Progenitor cell of endocrine pancreas (in vitro differentiated cells): Measurements from ENCODE around the gene PDE5A. TPM values are rescaled to one million over a fixed set of nuclear protein-coding genes. Genes with fewer than 3 reads are reported as not detected.

ENCODE experiments used
- DNase-seq: peaks from one replicate; pipeline ENCODE4 v3.0.0; 2021; ENCODE audit warnings: low spot score; ENCODE audit not compliant: unreplicated experiment
- H3K27ac Mint-ChIP-seq: 2 replicates; pipeline ENCODE4 v1.8.0; 2021; ENCODE audit warnings: mild to moderate bottlenecking, moderate library complexity, mixed read lengths
- H3K27me3 Mint-ChIP-seq: 2 replicates; pipeline ENCODE4 v1.8.0; 2021; ENCODE audit warnings: mixed read lengths
- H3K36me3 Mint-ChIP-seq: 2 replicates; pipeline ENCODE4 v1.8.0; 2022; ENCODE audit warnings: mixed read lengths; ENCODE audit not compliant: insufficient read depth
- H3K4me1 Mint-ChIP-seq: 2 replicates; pipeline ENCODE4 v1.8.0; 2021; ENCODE audit warnings: low read depth, mixed read lengths
- H3K4me3 Mint-ChIP-seq: 2 replicates; pipeline ENCODE4 v1.8.0; 2021; ENCODE audit warnings: low read depth, mild to moderate bottlenecking, moderate library complexity, mixed read lengths
- H3K9me3 Mint-ChIP-seq: 2 replicates; pipeline ENCODE4 v1.8.0; 2021; ENCODE audit warnings: low read depth, mixed read lengths
- total RNA-seq: library from RNA; stranded (reverse); gene quantifications from 2 replicates; pipeline ENCODE4 v1.2.1, GENCODE V29; 2021
- TF ChIP-seq, protein P1 (sequence below): fragments of 200-600 bp; sonication (generic); IDR thresholded peaks from one replicate; pipeline ENCODE4 v1.5.0; 2021; ENCODE audit warnings: antibody characterized with exemption, mild to moderate bottlenecking; ENCODE audit not compliant: unreplicated experiment

PDE5A gene
- total RNA-seq, 1 donor from 2014 or later: 44.6 TPM

DNA sequence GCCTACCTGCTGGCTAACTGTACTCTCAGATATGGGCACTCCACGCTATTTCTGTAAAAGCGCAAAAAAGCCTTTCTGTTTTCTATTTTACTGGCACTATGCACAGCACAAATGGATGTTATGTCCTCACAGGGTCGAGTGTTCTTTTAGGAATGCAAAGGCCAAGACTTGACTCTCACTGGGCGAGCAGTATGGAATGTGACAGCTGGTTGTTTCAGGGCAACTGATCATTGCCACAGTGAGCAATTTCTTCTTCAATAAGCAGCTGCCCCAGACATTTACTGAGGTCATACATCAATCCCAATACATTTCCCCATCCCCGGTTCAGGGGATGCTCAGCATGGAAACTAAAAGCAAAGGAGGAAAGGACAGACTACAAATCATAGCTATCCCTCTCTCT lies 58.2 kb downstream of the PDE5A start:
- H3K4me1 Mint-ChIP-seq: no peaks in the 10 kb centered on the region
- H3K27me3 Mint-ChIP-seq: no peaks in the 10 kb centered on the region
- H3K4me3 Mint-ChIP-seq: no peak overlapping the region
- H3K9me3 Mint-ChIP-seq: peaks cover 9% of the 10 kb centered on the region
- H3K36me3 Mint-ChIP-seq: peaks cover 19% of the 10 kb centered on the region
- TF ChIP-seq, protein P1, sequence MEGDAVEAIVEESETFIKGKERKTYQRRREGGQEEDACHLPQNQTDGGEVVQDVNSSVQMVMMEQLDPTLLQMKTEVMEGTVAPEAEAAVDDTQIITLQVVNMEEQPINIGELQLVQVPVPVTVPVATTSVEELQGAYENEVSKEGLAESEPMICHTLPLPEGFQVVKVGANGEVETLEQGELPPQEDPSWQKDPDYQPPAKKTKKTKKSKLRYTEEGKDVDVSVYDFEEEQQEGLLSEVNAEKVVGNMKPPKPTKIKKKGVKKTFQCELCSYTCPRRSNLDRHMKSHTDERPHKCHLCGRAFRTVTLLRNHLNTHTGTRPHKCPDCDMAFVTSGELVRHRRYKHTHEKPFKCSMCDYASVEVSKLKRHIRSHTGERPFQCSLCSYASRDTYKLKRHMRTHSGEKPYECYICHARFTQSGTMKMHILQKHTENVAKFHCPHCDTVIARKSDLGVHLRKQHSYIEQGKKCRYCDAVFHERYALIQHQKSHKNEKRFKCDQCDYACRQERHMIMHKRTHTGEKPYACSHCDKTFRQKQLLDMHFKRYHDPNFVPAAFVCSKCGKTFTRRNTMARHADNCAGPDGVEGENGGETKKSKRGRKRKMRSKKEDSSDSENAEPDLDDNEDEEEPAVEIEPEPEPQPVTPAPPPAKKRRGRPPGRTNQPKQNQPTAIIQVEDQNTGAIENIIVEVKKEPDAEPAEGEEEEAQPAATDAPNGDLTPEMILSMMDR: no peak
- no peak for DNase-seq
- H3K27ac Mint-ChIP-seq: no peak overlapping the region

DNA sequence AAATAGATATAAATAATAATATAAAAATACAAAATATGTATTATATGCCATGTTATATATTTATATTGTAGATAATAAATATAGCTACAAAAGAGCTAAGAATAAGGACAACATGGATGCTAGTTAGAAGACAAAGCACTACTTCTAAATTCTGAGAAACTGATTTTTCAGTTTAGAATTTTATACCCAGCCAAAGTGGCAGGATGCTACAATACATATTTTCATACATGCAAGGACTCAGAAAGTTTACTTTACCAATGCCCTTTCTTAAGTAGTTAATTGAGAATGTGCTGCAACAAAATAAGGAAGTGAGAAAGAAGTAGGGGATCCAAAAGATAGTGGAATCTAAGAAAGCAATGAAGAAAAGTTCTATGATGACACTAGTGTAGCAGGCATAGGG lies 64.5 kb downstream of the PDE5A start:
- Mint-ChIP-seq H3K4me3 (no peak overlapping the region), H3K36me3 (peaks cover 35% of the 10 kb centered on the region), H3K27me3 (no peaks in the 10 kb centered on the region), H3K4me1 (no peaks in the 10 kb centered on the region), H3K27ac (no peak overlapping the region), H3K9me3 (peaks cover 22% of the 10 kb centered on the region)
- TF ChIP-seq, protein P1: no peak
- no peak for DNase-seq

DNA sequence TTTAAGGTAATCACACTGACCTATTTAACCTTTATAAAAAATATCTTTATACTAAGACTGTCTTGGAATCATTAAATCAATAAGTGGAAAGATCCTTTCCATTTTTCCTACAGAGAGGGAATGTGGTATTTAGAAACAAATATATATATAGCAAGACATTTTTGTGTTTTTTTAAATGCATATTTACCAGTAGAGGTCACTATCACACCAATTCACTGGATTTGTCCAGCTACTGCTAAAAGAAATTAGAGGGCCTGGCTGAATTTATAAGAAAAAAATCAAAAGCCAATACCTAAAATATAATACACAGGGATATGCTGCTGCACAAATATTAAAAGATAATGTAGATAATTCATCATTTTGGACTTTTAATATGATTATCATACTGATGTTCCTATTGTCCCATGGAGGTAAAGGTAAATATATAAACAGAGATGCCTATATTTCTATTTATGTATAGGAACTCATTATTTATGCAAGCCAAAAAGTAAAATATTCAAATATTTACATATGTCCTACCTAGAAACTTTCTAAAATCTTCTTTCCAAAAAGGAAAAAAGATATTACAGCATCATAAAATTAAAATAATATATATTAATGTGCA lies 69.5 kb downstream of the PDE5A start:
- Mint-ChIP-seq H3K9me3 (peaks cover 7% of the 10 kb centered on the region), H3K27ac (no peak overlapping the region), H3K27me3 (no peaks in the 10 kb centered on the region), H3K36me3 (peaks cover 14% of the 10 kb centered on the region), H3K4me1 (no peaks in the 10 kb centered on the region), H3K4me3 (no peak overlapping the region)
- TF ChIP-seq, protein P1: peak; percentile 71
- DNase-seq: no peak

DNA sequence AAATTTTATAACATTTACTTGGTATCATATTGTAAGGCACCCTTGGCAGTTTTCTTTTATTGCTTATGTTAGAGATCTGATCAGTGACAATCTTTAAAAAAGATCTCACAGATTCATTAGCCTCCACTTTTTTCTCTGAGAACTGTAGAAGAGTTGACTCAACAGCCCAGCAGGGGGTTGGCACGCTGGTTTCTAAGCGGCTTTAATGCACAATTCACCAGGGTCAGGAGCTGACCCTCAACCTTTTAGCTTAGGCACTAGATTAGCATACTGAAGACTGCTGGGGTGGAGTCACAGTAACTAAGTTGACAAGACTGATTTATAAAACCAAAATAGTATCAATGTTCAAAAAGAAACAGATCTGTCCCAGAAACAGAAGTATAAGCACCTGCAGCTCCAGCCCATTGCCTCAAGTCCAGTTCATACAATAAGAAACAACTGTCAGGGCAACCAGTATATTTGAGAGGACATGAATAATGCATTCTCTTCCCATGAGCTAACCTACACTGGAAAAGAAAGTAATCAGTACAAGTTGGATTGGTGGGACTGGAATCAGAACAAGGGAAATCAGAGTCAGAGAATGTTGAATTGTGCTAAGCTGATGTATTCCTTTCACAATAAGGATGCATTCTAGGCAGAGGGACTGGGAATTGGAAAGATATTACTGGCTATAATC lies 77.6 kb downstream of the PDE5A start:
- Mint-ChIP-seq H3K27me3 (no peaks in the 10 kb centered on the region), H3K4me3 (no peak overlapping the region), H3K4me1 (peaks cover 2% of the 10 kb centered on the region), H3K36me3 (peaks cover 3% of the 10 kb centered on the region), H3K27ac (no peak overlapping the region), H3K9me3 (no peaks in the 10 kb centered on the region)
- TF ChIP-seq, protein P1: no peak
- no peak for DNase-seq

DNA sequence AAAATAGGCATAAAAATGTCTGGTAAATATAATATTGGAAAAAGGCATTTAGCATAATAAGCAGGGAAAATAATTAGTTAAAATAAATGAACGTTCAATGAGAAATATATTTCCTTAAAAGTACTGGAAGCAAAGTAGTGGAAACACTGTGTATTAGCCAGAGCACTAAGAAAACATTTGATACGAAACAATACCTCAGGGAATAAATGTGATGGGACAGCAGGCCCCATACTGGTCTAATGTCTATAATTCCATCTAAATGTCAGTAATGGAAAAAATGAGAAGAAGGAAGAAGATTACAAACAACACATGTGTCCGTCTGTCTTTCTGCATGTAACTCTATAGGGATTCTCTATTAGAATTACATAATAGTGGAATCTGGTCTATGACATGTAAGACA lies 79.0 kb downstream of the PDE5A start:
- Mint-ChIP-seq H3K4me1 (peaks cover 2% of the 10 kb centered on the region), H3K36me3 (peaks cover 3% of the 10 kb centered on the region), H3K27ac (no peak overlapping the region), H3K9me3 (no peaks in the 10 kb centered on the region), H3K4me3 (no peak overlapping the region), H3K27me3 (no peaks in the 10 kb centered on the region)
- TF ChIP-seq, protein P1: no peak
- no peak for DNase-seq
